ENCODE data around the gene BLMH. TPM values are rescaled to one million over a fixed set of nuclear protein-coding genes. Genes with fewer than 3 reads are reported as not detected.

Gene BLMH
- total RNA-seq, 1 donor from 2014 or later = 26.0 TPM

GRCh38 chr17:30275911-30276310 lies 15.8 kb downstream of the BLMH start:
- Histone ChIP-seq H3K27me3 (no peaks in the 10 kb centered on the region), H3K4me1 (no peaks in the 10 kb centered on the region), H3K9me3 (no peaks in the 10 kb centered on the region), H3K36me3 (peaks cover 76% of the 10 kb centered on the region), H3K27ac (no peak overlapping the region), H3K4me3 (no peak overlapping the region)
- intact Hi-C loops (cut with DNase I) = no loop called here
- TF ChIP-seq CTCF (IDR thresholded peaks at IDR 0.05) = no peak
- no peak for DNase-seq
- ATAC-seq = no peak

- intact Hi-C loops (cut with DNase I) = no loop called here
- TF ChIP-seq CTCF (IDR thresholded peaks at IDR 0.05) = no peak
- no peaks in the 10 kb centered on the region for H3K27me3 ChIP-seq
- H3K27ac ChIP-seq = no peak overlapping the region
- H3K4me1 ChIP-seq = no peaks in the 10 kb centered on the region
- no peaks in the 10 kb centered on the region for H3K9me3 ChIP-seq
- H3K36me3 ChIP-seq = peaks cover 79% of the 10 kb centered on the region
- ATAC-seq = no peak
- DNase-seq = no peak
- H3K4me3 ChIP-seq = no peak overlapping the region
These were observed 16.9 kb downstream of the BLMH start for GRCh38 chr17:30274887-30275286.

- ATAC-seq (no peak), DNase-seq (no peak)
- H3K4me3 ChIP-seq = no peak overlapping the region
- no peak for TF ChIP-seq CTCF (IDR thresholded peaks at IDR 0.05)
- no peaks in the 10 kb centered on the region for H3K9me3 ChIP-seq
- peaks cover 70% of the 10 kb centered on the region for H3K36me3 ChIP-seq
- H3K27ac ChIP-seq = no peak overlapping the region
- H3K4me1 ChIP-seq = no peaks in the 10 kb centered on the region
- H3K27me3 ChIP-seq = no peaks in the 10 kb centered on the region
- intact Hi-C loops (cut with DNase I) = no loop called here
These were observed 18.4 kb downstream of the BLMH start for GRCh38 chr17:30273373-30273772.

- intact Hi-C loops (cut with DNase I) = no loop called here
- no peaks in the 10 kb centered on the region for H3K27me3 ChIP-seq
- H3K9me3 ChIP-seq = no peaks in the 10 kb centered on the region
- DNase-seq (no peak), ATAC-seq (no peak)
- no peaks in the 10 kb centered on the region for H3K4me1 ChIP-seq
- no peak for TF ChIP-seq CTCF (IDR thresholded peaks at IDR 0.05)
- no peak overlapping the region for H3K27ac ChIP-seq
- peaks cover 63% of the 10 kb centered on the region for H3K36me3 ChIP-seq
- H3K4me3 ChIP-seq = no peak overlapping the region
These were observed 20.6 kb downstream of the BLMH start for GRCh38 chr17:30271102-30271501.

GRCh38 chr17:30267625-30268024 lies 24.1 kb downstream of the BLMH start:
- Histone ChIP-seq H3K9me3 (no peaks in the 10 kb centered on the region), H3K27ac (no peak overlapping the region), H3K27me3 (no peaks in the 10 kb centered on the region), H3K4me3 (no peak overlapping the region), H3K4me1 (peaks cover 15% of the 10 kb centered on the region), H3K36me3 (peaks cover 58% of the 10 kb centered on the region)
- no peak for TF ChIP-seq CTCF (IDR thresholded peaks at IDR 0.05)
- intact Hi-C loops (cut with DNase I) = no loop called here
- DNase-seq = no peak
- no peak for ATAC-seq
